ENCODE data around the gene MS4A7. TPM values are rescaled to one million over a fixed set of nuclear protein-coding genes. Genes with fewer than 3 reads are reported as not detected.
A peak's percentile ranks its signal among the peaks of the same experiment; 100 is the strongest.

MS4A7 gene
- total RNA-seq (10 to 100 TPM; 34.1 to 48.2 (median 36.0) TPM), polyA plus RNA-seq (6.6 TPM)
- long read RNA-seq, donor 1, transcript MS4A7-201 (7 exons, 1,869 nt) = major isoform, 8 of 12 reads
- long read RNA-seq, donor 1, partial matches to known transcripts = 1 of 12 reads
- long read RNA-seq, donor 1, other reads (novel, unspliced or antisense) = 0 of 12 reads
- long read RNA-seq, donor 2, partial matches to known transcripts = 0 of 4 reads
- long read RNA-seq, donor 2, other reads (novel, unspliced or antisense) = 1 of 4 reads
- long read RNA-seq, donor 3, partial matches to known transcripts = 1 of 10 reads
- long read RNA-seq, donor 3, other reads (novel, unspliced or antisense) = 1 of 10 reads
- long read RNA-seq, donor 4, partial matches to known transcripts = 0 of 6 reads
- long read RNA-seq, donor 4, other reads (novel, unspliced or antisense) = 1 of 6 reads

- DNase-seq (peak; percentile 26 to 61 (median 49)), ATAC-seq (peak; percentile 75 to 78)
- no peaks in the 10 kb centered on the region for H3K9me3 ChIP-seq (ENCODE audit: control insufficient read depth, low read length)
- H3K27me3 ChIP-seq (ENCODE audit: control insufficient read depth, insufficient read depth) = no peaks in the 10 kb centered on the region
- 38% methylated on average over 3 of the region's 3 CpGs for WGBS
- H3K4me3 ChIP-seq (ENCODE audit: low read length) = peak within 1 kb of the TSS; percentile 12
- intact Hi-C loops (cut with DNase I) = no loop called here
- no peak within 1 kb of the TSS for H3K27ac ChIP-seq (ENCODE audit: low read length)
- H3K4me1 ChIP-seq (ENCODE audit: control insufficient read depth, insufficient read depth, low read length) = no peaks in the 10 kb centered on the region
These were observed at the start of gene MS4A7 for GRCh38 chr11:60378354-60378753. Gene MS4A7 (plus strand): TSS chr11:60378532. CDS start chr11:60383142, 4,610 bp downstream.

- Histone ChIP-seq H3K9me3 (ENCODE audit: control insufficient read depth, low read length) (no peaks in the 10 kb centered on the region), H3K4me1 (ENCODE audit: control insufficient read depth, insufficient read depth, low read length) (no peaks in the 10 kb centered on the region), H3K27me3 (ENCODE audit: control insufficient read depth, insufficient read depth) (no peaks in the 10 kb centered on the region), H3K4me3 (ENCODE audit: low read length) (no peak overlapping the region), H3K27ac (ENCODE audit: low read length) (no peak overlapping the region)
- intact Hi-C loops (cut with DNase I) = no loop called here
- WGBS = 78% methylated on average over 3 of the region's 3 CpGs
- peak; percentile 39 to 51 for ATAC-seq
- no peak for DNase-seq
These were observed 45.5 kb upstream of the MS4A7 start for GRCh38 chr11:60332846-60333245.

GRCh38 chr11:60334005-60334620 lies 44.2 kb upstream of the MS4A7 start:
- peak in 2 of 3 donors; percentile 21 to 46 for DNase-seq
- peak; percentile 29 to 53 for ATAC-seq

GRCh38 chr11:60336767-60337391 lies 41.5 kb upstream of the MS4A7 start:
- WGBS = 88% methylated on average over 7 of the region's 7 CpGs
- no peaks in the 10 kb centered on the region for H3K4me1 ChIP-seq (ENCODE audit: control insufficient read depth, insufficient read depth, low read length)
- intact Hi-C loops (cut with DNase I) = no loop called here
- DNase-seq (no peak), ATAC-seq (no peak)
- no peak overlapping the region for H3K4me3 ChIP-seq (ENCODE audit: low read length)
- no peaks in the 10 kb centered on the region for H3K27me3 ChIP-seq (ENCODE audit: control insufficient read depth, insufficient read depth)
- H3K27ac ChIP-seq (ENCODE audit: low read length) = no peak overlapping the region
- H3K9me3 ChIP-seq (ENCODE audit: control insufficient read depth, low read length) = no peaks in the 10 kb centered on the region

More at GRCh38 chr11:60334005-60334620, 44.2 kb upstream of the MS4A7 start:
- Histone ChIP-seq H3K27me3 (ENCODE audit: control insufficient read depth, insufficient read depth) (no peaks in the 10 kb centered on the region), H3K27ac (ENCODE audit: low read length) (no peak overlapping the region), H3K4me1 (ENCODE audit: control insufficient read depth, insufficient read depth, low read length) (no peaks in the 10 kb centered on the region), H3K4me3 (ENCODE audit: low read length) (no peak overlapping the region), H3K9me3 (ENCODE audit: control insufficient read depth, low read length) (no peaks in the 10 kb centered on the region)
- intact Hi-C loops (cut with DNase I) = no loop called here
- WGBS = 12% methylated on average over 2 of the region's 2 CpGs

GRCh38 chr11:60338053-60338452 lies 40.3 kb upstream of the MS4A7 start:
- DNase-seq (no peak), ATAC-seq (no peak)
- no peaks in the 10 kb centered on the region for H3K9me3 ChIP-seq (ENCODE audit: control insufficient read depth, low read length)
- no peak overlapping the region for H3K4me3 ChIP-seq (ENCODE audit: low read length)
- no peak overlapping the region for H3K27ac ChIP-seq (ENCODE audit: low read length)
- WGBS = 55% methylated on average over 2 of the region's 2 CpGs
- intact Hi-C loops (cut with DNase I) = no loop called here
- no peaks in the 10 kb centered on the region for H3K27me3 ChIP-seq (ENCODE audit: control insufficient read depth, insufficient read depth)
- no peaks in the 10 kb centered on the region for H3K4me1 ChIP-seq (ENCODE audit: control insufficient read depth, insufficient read depth, low read length)

GRCh38 chr11:60339356-60339755 lies 39.0 kb upstream of the MS4A7 start:
- Histone ChIP-seq H3K4me1 (ENCODE audit: control insufficient read depth, insufficient read depth, low read length) (no peaks in the 10 kb centered on the region), H3K4me3 (ENCODE audit: low read length) (no peak overlapping the region)

GRCh38 chr11:60343094-60343704 lies 35.1 kb upstream of the MS4A7 start:
- WGBS = 71% methylated on average over 10 of the region's 10 CpGs
- no peak for ATAC-seq
- intact Hi-C loops (cut with DNase I) = no loop called here
- H3K4me1 ChIP-seq (ENCODE audit: control insufficient read depth, insufficient read depth, low read length) = no peaks in the 10 kb centered on the region
- no peak overlapping the region for H3K4me3 ChIP-seq (ENCODE audit: low read length)
- no peak overlapping the region for H3K27ac ChIP-seq (ENCODE audit: low read length)
- DNase-seq = no peak
- H3K27me3 ChIP-seq (ENCODE audit: control insufficient read depth, insufficient read depth) = no peaks in the 10 kb centered on the region
- no peaks in the 10 kb centered on the region for H3K9me3 ChIP-seq (ENCODE audit: control insufficient read depth, low read length)

More at GRCh38 chr11:60339356-60339755, 39.0 kb upstream of the MS4A7 start:
- DNase-seq (no peak), ATAC-seq (no peak)
- Histone ChIP-seq H3K27ac (ENCODE audit: low read length) (no peak overlapping the region), H3K9me3 (ENCODE audit: control insufficient read depth, low read length) (no peaks in the 10 kb centered on the region), H3K27me3 (ENCODE audit: control insufficient read depth, insufficient read depth) (no peaks in the 10 kb centered on the region)
- intact Hi-C loops (cut with DNase I) = no loop called here
- WGBS = 42% methylated on average over 3 of the region's 3 CpGs

- H3K9me3 ChIP-seq (ENCODE audit: control insufficient read depth, low read length) = no peaks in the 10 kb centered on the region
- WGBS = 93% methylated on average over 2 of the region's 2 CpGs
- H3K27ac ChIP-seq (ENCODE audit: low read length) = no peak overlapping the region
- no peak overlapping the region for H3K4me3 ChIP-seq (ENCODE audit: low read length)
- ATAC-seq = no peak
- intact Hi-C loops (cut with DNase I) = no loop called here
- no peak for DNase-seq
- H3K27me3 ChIP-seq (ENCODE audit: control insufficient read depth, insufficient read depth) = no peaks in the 10 kb centered on the region
- H3K4me1 ChIP-seq (ENCODE audit: control insufficient read depth, insufficient read depth, low read length) = no peaks in the 10 kb centered on the region
These were observed 34.2 kb upstream of the MS4A7 start for GRCh38 chr11:60344146-60344545.

- H3K27me3 ChIP-seq (ENCODE audit: control insufficient read depth, insufficient read depth) = no peaks in the 10 kb centered on the region
- no peak overlapping the region for H3K27ac ChIP-seq (ENCODE audit: low read length)
- intact Hi-C loops (cut with DNase I) = no loop called here
- ATAC-seq (no peak), DNase-seq (peak; percentile 15 to 76 (median 66))
- H3K4me1 ChIP-seq (ENCODE audit: control insufficient read depth, insufficient read depth, low read length) = no peaks in the 10 kb centered on the region
- H3K4me3 ChIP-seq (ENCODE audit: low read length) = no peak overlapping the region
- H3K9me3 ChIP-seq (ENCODE audit: control insufficient read depth, low read length) = no peaks in the 10 kb centered on the region
These were observed 32.8 kb upstream of the MS4A7 start for GRCh38 chr11:60345489-60345888.

GRCh38 chr11:60347084-60347797 lies 31.1 kb upstream of the MS4A7 start:
- 89% methylated on average over 2 of the region's 2 CpGs for WGBS
- ATAC-seq = no peak

More at GRCh38 chr11:60347084-60347797, 31.1 kb upstream of the MS4A7 start:
- Histone ChIP-seq H3K4me3 (ENCODE audit: low read length) (no peak overlapping the region), H3K9me3 (ENCODE audit: control insufficient read depth, low read length) (no peaks in the 10 kb centered on the region), H3K27me3 (ENCODE audit: control insufficient read depth, insufficient read depth) (no peaks in the 10 kb centered on the region), H3K4me1 (ENCODE audit: control insufficient read depth, insufficient read depth, low read length) (no peaks in the 10 kb centered on the region), H3K27ac (ENCODE audit: low read length) (no peak overlapping the region)
- intact Hi-C loops (cut with DNase I) = no loop called here
- no peak for DNase-seq

Data from right cardiac atrium (tissue), 5 donors.